Putamen (tissue), 1 donor: ENCODE data around the gene MYH14.
A peak's percentile ranks its signal among the peaks of the same experiment; 100 is the strongest.

Experiments used
- DNase-seq: peaks from one replicate; pipeline ENCODE4 v3.0.0-alpha.2; 2016; ENCODE audit warnings: low spot score

The MYH14 gene

GRCh38 chr19:50261446-50261970 lies 58.1 kb downstream of the MYH14 start:
- no peak for DNase-seq

DNA sequence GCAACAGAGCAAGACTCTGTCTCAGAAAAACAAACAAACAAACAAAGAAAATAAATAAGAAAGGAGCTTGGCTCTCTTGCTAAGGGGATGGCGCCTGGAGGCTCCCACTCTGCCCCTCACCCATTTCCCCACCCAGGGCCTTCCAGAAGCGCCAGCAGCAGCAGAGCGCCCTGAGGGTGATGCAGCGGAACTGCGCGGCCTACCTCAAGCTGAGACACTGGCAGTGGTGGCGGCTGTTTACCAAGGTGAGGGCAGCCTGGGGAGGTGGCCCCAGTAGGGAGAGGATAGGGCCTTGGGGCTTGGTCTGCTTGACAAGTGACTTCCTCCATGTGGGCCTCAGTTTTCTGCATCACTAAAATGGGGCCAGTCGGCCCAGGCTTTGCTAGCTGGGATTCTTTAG lies 59.8 kb downstream of the MYH14 start:
- DNase-seq = no peak

DNA sequence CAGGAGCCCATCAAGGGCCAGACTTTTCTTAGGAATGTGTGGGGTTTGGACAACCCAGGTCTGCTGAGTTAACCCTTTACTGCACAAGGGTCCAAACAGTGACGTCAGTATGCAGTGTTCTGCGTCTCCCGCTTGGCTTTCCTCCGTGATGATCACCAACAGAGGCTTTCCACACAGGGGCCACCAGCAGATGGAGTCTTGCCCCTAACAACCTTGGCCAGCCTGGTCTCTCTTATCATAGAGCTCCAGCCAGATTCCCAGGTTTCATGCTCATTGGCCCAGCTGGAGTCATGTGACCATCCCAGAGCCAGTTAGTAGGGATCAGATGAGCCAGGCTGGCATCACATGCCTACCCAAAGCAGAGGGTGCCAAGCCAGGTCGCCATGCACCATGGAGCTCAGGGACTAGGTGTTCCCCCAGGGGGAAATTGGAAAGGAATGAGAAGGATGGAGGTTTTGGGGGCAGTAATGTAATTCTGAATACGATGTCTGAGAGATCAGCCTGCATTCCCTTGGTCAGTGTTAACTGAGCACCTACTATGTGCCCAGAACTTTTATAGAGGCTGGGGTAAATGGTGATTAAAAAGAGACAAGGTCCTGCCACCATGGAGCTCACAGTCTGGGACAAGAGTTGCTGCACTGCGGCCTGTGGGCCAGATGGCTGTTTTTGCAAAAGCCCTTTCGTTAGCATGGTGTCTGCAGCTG lies 61.2 kb downstream of the MYH14 start:
- DNase-seq = no peak

- DNase-seq = no peak
Observed at GRCh38 chr19:50266041-50266440, 62.6 kb downstream of the MYH14 start.

DNA sequence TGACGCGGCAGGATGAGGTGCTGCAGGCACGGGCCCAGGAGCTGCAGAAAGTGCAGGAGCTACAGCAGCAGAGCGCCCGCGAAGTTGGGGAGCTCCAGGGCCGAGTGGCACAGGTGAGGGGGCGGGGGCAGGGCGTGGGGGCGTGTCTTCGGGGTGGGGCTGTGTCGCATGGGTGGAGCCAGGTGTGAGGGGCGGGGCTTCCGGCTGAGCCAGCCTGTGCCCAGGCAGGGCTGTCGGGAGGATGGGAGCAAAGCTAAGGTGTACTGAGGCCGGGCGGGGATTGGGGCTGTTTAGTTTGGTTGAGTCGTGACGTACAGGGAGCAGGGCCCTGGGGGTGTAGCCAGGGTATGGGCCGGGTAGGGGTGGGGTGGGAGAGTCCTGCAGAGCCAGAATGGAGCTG lies 63.5 kb downstream of the MYH14 start:
- DNase-seq = no peak

- peak; percentile 48 for DNase-seq
Observed at GRCh38 chr19:50268041-50268440, 64.6 kb downstream of the MYH14 start.

GRCh38 chr19:50268501-50268900 lies 65.1 kb downstream of the MYH14 start:
- no peak for DNase-seq

DNA sequence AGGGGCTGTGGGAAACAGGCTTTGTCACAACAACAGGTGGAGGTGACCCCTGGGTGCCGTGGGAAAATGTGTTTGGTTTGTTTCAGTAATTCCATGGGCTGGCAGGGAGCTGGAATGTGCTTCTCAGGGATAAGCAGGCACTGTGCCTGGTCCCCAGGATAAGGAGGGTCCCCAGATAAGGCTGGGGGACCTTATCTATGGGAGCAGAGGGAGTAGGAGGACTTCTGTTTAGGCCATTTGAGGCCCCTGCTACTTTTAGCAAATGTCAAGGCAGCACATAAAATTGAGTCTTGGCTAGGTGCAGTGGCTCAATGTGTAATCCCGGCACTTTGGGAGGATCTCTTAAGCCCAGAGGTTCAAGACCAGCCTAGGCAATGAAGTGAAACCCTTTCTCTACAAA lies 66.2 kb downstream of the MYH14 start:
- no peak for DNase-seq

GRCh38 chr19:50272263-50272897 lies 69.0 kb downstream of the MYH14 start:
- DNase-seq = no peak

- DNase-seq = no peak
Observed at GRCh38 chr19:50273821-50274220, 70.4 kb downstream of the MYH14 start.

DNA sequence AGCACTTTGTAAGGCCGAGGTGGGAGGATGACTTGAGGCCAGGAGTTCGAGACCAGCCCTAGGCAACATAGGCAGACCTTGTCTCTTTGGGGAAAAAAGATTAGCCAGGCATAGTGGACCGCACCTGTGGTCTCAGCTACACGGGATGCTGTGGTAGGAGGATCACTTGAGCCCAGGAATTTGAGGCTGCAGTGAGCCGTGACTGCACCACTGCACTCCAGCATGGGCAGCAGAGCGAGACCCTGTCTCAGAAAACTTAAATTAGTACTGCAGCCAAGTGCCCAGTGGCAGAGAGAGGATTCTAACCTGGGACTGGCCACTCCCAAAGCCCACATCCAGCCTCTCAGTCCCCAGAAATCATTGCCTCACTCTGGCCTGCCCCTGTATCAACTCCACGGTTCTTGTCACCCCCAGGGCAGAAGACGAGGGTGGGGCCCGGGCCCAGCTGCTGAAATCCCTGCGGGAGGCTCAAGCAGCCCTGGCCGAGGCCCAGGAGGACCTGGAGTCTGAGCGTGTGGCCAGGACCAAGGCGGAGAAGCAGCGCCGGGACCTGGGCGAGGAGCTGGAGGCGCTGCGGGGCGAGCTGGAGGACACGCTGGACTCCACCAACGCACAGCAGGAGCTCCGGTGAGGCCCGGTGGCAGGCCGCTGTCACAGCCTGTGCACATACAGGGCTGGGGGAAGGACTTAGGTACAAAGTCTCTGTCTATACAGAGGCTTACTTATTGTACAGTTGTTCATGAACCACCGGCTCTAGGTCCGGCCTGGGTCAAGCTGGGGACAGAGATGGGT lies 72.4 kb downstream of the MYH14 start:
- no peak for DNase-seq

- no peak for DNase-seq
Observed at GRCh38 chr19:50276370-50277063, 73.1 kb downstream of the MYH14 start.

GRCh38 chr19:50277966-50278580 lies 74.7 kb downstream of the MYH14 start:
- no peak for DNase-seq

GRCh38 chr19:50280074-50280473 lies 76.7 kb downstream of the MYH14 start:
- no peak for DNase-seq

DNA sequence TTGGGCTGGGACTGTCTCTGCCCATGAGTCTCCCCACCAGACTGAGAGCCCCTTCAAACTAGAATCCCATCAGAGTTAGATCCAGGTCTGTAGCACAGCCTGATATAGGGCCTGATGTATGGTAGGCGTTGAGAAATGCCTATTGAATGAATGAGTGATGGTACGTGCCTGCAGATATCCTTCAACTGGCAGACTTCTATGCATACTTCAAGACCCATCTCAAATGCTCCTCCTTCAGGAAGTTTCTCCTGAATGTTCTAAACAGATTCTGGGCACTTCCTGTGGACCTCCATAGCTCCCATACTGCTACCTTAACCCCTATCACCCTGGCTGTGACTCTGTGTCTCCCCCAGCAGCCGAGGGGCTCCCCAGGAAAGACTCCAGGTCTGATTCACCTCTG lies 77.6 kb downstream of the MYH14 start:
- no peak for DNase-seq

- DNase-seq = no peak
Observed at GRCh38 chr19:50281491-50281890, 78.1 kb downstream of the MYH14 start.

DNA sequence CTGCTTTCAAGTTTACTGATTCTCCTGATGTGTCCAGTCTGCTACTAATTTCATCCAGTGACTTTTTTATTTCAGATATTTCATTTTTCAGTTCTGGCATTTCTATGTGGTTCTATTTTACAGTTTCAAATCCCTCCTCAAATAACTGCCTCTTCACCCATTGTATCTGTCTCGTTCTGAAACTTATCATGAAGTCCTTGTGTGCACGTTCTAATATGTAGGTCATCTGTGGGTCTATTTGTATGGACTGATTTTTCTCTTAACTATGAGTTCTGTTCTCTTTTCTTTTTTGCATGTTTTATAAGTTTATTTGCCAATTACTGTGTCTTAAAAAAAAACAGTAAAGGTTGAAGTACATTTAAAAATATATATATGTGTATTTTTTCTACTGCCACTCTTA lies 82.4 kb downstream of the MYH14 start:
- DNase-seq = no peak

DNA sequence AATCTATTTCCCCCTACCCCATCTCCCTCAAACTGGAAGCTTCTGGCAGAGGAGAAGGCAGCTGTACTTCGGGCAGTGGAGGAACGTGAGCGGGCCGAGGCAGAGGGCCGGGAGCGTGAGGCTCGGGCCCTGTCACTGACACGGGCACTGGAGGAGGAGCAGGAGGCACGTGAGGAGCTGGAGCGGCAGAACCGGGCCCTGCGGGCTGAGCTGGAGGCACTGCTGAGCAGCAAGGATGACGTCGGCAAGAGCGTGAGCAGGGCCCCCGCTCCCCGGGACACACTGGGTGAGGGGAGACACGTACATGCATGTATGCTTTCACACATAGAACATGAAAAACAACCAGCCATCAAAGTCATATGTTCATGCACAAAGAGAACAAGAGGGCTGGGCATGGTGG lies 83.0 kb downstream of the MYH14 start:
- no peak for DNase-seq

- DNase-seq = no peak
Observed at GRCh38 chr19:50287331-50287730, 83.9 kb downstream of the MYH14 start.

DNA sequence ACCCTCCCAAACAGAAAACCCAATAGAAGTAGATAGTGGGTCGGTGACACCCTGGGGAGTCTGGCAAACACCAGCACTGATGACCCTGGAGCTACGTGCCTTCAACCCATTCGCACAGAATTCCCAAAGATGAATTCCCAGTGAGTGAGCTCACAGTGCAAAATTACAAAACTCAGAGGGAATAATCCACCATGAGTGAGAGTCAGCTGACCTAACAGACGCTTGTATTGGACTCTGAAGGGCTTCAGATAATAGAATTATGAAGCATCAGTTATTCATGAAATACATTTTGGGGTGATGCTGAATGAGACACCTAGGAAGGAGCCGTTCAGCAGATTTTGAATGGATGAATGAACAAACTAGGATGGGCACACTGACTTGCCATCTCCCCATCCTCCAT lies 85.5 kb downstream of the MYH14 start:
- no peak for DNase-seq

DNA sequence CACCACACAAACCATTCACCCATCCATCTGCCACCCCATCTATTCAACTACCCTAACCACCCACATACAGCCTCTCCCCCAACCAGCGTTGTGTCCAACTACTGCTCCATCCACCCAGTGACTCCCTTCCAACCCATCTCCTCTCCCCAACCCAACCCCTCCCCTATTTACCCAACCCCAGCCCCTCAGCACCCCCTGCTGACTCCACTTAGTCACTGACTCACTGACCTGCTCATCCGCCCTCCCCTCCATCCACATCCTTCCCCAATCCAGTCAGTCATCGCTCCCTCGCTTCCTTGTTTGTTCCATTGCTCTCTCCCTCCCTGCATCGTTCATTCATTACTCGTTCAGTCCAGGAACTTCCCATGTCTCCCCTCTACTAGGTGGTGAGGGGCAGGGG lies 86.6 kb downstream of the MYH14 start:
- no peak for DNase-seq

DNA sequence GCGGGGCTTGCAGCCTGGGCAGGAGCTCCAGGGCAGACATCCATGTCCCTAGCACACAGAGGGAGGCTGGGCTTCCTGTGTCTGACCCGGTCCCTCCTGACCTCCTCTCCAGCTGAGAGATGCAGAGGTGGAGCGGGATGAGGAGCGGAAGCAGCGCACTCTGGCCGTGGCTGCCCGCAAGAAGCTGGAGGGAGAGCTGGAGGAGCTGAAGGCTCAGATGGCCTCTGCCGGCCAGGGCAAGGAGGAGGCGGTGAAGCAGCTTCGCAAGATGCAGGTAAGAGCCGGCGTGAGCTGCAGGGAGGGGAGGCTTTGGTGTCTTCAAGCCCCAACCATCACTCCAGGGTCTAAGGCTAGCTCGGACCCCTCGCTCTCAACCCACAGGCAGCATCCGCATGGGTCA lies 87.4 kb downstream of the MYH14 start:
- DNase-seq = no peak
